Progenitor cell of endocrine pancreas (in vitro differentiated cells): ENCODE data around the gene VDAC2. TPM values are rescaled to one million over a fixed set of nuclear protein-coding genes. Genes with fewer than 3 reads are reported as not detected.
A peak's percentile ranks its signal among the peaks of the same experiment; 100 is the strongest.

Source experiments
- DNase-seq: peaks from one replicate; pipeline ENCODE4 v3.0.0; 2021; ENCODE audit warnings: low spot score; ENCODE audit not compliant: unreplicated experiment
- H3K27ac Mint-ChIP-seq: 2 replicates; pipeline ENCODE4 v1.8.0; 2021; ENCODE audit warnings: mild to moderate bottlenecking, moderate library complexity, mixed read lengths
- H3K27me3 Mint-ChIP-seq: 2 replicates; pipeline ENCODE4 v1.8.0; 2021; ENCODE audit warnings: mixed read lengths
- H3K36me3 Mint-ChIP-seq: 2 replicates; pipeline ENCODE4 v1.8.0; 2022; ENCODE audit warnings: mixed read lengths; ENCODE audit not compliant: insufficient read depth
- H3K4me1 Mint-ChIP-seq: 2 replicates; pipeline ENCODE4 v1.8.0; 2021; ENCODE audit warnings: low read depth, mixed read lengths
- H3K4me3 Mint-ChIP-seq: 2 replicates; pipeline ENCODE4 v1.8.0; 2021; ENCODE audit warnings: low read depth, mild to moderate bottlenecking, moderate library complexity, mixed read lengths
- H3K9me3 Mint-ChIP-seq: 2 replicates; pipeline ENCODE4 v1.8.0; 2021; ENCODE audit warnings: low read depth, mixed read lengths
- CTCF ChIP-seq: fragments of 200-600 bp; sonication (generic); IDR thresholded peaks from one replicate; pipeline ENCODE4 v1.5.0; 2021; ENCODE audit warnings: antibody characterized with exemption, mild to moderate bottlenecking; ENCODE audit not compliant: unreplicated experiment
- long read RNA-seq: library from polyadenylated mRNA; unstranded; transcript quantifications from one replicate; pipeline ENCODE4 v2.0.0, GENCODE V29; 2020
- total RNA-seq: library from RNA; stranded (reverse); gene quantifications from 2 replicates; pipeline ENCODE4 v1.2.1, GENCODE V29; 2021

Gene VDAC2
- total RNA-seq: 142 and 154 TPM in 2 replicates
- long read RNA-seq, transcript VDAC2-203 (10 exons, 1,557 nt): major isoform, 642 of 714 reads
- long read RNA-seq, partial matches to known transcripts: 9 of 714 reads
- long read RNA-seq, other reads (novel, unspliced or antisense): 61 of 714 reads

- TF ChIP-seq CTCF: peak; percentile 7
- Mint-ChIP-seq H3K36me3 (peaks cover 14% of the 10 kb centered on the region), H3K4me3 (peak within 1 kb of the TSS; percentile 97), H3K9me3 (no peaks in the 10 kb centered on the region), H3K27me3 (no peaks in the 10 kb centered on the region), H3K4me1 (peaks cover 31% of the 10 kb centered on the region), H3K27ac (peak within 1 kb of the TSS; percentile 99)
- peak; percentile 91 for DNase-seq
These were observed at the start of gene VDAC2 for GRCh38 chr10:75210282-75211006. VDAC2 (plus strand) TSS chr10:75210796; CDS start chr10:75211159, 363 bp downstream.

GRCh38 chr10:75165684-75166622 is 44.6 kb upstream of the VDAC2 start:
- H3K36me3 Mint-ChIP-seq: peaks cover 11% of the 10 kb centered on the region
- TF ChIP-seq CTCF: no peak
- H3K4me1 Mint-ChIP-seq: peaks cover 1% of the 10 kb centered on the region
- DNase-seq: no peak
- H3K27me3 Mint-ChIP-seq: no peaks in the 10 kb centered on the region
- H3K27ac Mint-ChIP-seq: no peak overlapping the region
- H3K4me3 Mint-ChIP-seq: no peak overlapping the region
- no peaks in the 10 kb centered on the region for H3K9me3 Mint-ChIP-seq

GRCh38 chr10:75166623-75166972 is 44.0 kb upstream of the VDAC2 start:
- H3K27ac Mint-ChIP-seq: no peak overlapping the region
- no peaks in the 10 kb centered on the region for H3K27me3 Mint-ChIP-seq
- no peaks in the 10 kb centered on the region for H3K9me3 Mint-ChIP-seq
- peaks cover 9% of the 10 kb centered on the region for H3K36me3 Mint-ChIP-seq
- no peak for TF ChIP-seq CTCF
- H3K4me1 Mint-ChIP-seq: peaks cover 1% of the 10 kb centered on the region
- no peak for DNase-seq
- no peak overlapping the region for H3K4me3 Mint-ChIP-seq

GRCh38 chr10:75168275-75168674 is 42.3 kb upstream of the VDAC2 start:
- peak overlapping the region; percentile 18 for H3K27ac Mint-ChIP-seq
- H3K4me3 Mint-ChIP-seq: no peak overlapping the region

More at GRCh38 chr10:75168275-75168674, 42.3 kb upstream of the VDAC2 start:
- no peak for TF ChIP-seq CTCF
- peaks cover 1% of the 10 kb centered on the region for H3K4me1 Mint-ChIP-seq
- H3K9me3 Mint-ChIP-seq: no peaks in the 10 kb centered on the region
- H3K36me3 Mint-ChIP-seq: peaks cover 9% of the 10 kb centered on the region
- no peak for DNase-seq
- H3K27me3 Mint-ChIP-seq: no peaks in the 10 kb centered on the region
